Fibroblast of lung (primary cell): Measurements from ENCODE around the gene ZBTB8A. TPM values are rescaled to one million over a fixed set of nuclear protein-coding genes. Genes with fewer than 3 reads are reported as not detected.

Experiments
- DNase-seq, 2 donors: peaks; one replicate each; pipeline versions ENCODE4 v3.0.0 to v3.0.0-alpha.2; 2010; ENCODE audit warnings: low read depth in 2 of 2
- H2AFZ ChIP-seq: 2 replicates; pipeline ENCODE4 v1.5.1; 2012; ENCODE audit warnings: low read length, control low read depth, inconsistent platforms
- H3K27ac ChIP-seq: 2 replicates; pipeline ENCODE4 v1.5.1; 2011; ENCODE audit warnings: low read length, control low read depth; ENCODE audit not compliant: insufficient read depth
- H3K27me3 ChIP-seq: 2 replicates; pipeline ENCODE4 v1.5.1; 2011; ENCODE audit warnings: mild to moderate bottlenecking, low read length; ENCODE audit not compliant: control insufficient read depth, insufficient read depth
- H3K36me3 ChIP-seq: 2 replicates; pipeline ENCODE4 v1.5.1; 2011; ENCODE audit warnings: low read length; ENCODE audit not compliant: control insufficient read depth, insufficient read depth
- H3K4me1 ChIP-seq: 2 replicates; pipeline ENCODE4 v1.5.1; 2011; ENCODE audit warnings: low read length; ENCODE audit not compliant: control insufficient read depth, insufficient read depth; ENCODE audit errors: extremely low read depth
- H3K4me2 ChIP-seq: 2 replicates; pipeline ENCODE4 v1.5.1; 2011; ENCODE audit warnings: low read length, control low read depth; ENCODE audit not compliant: insufficient read depth; ENCODE audit errors: extremely low read depth
- H3K4me3 ChIP-seq, 4 experiments: fragments of 200-600 bp in 1 of 4; sonication (generic) in 1 of 4; replicated peaks in 1 of 4; 2 replicates each; pipeline ENCODE4 v1.5.1; 2011 to 2016; ENCODE audit warnings: low read length in 4 of 4, low read depth in 3 of 4, mild to moderate bottlenecking in 3 of 4, control low read depth in 2 of 4, inconsistent platforms in 1 of 4, mixed read lengths in 1 of 4; ENCODE audit not compliant: insufficient read depth in 1 of 4; ENCODE audit errors: control extremely low read depth in 1 of 4
- H3K79me2 ChIP-seq: 2 replicates; pipeline ENCODE4 v1.5.1; 2012; ENCODE audit warnings: mild to moderate bottlenecking, low read length, inconsistent platforms; ENCODE audit not compliant: control insufficient read depth, insufficient read depth
- H3K9ac ChIP-seq: 2 replicates; pipeline ENCODE4 v1.5.1; 2011; ENCODE audit warnings: mild to moderate bottlenecking, low read length, control low read depth; ENCODE audit not compliant: insufficient read depth
- H3K9me3 ChIP-seq: 2 replicates; pipeline ENCODE4 v1.5.1; 2012; ENCODE audit warnings: low read depth, low read length; ENCODE audit not compliant: control insufficient read depth, insufficient read depth
- H4K20me1 ChIP-seq: 2 replicates; pipeline ENCODE4 v1.5.1; 2011; ENCODE audit warnings: low read length; ENCODE audit not compliant: control insufficient read depth, insufficient read depth; ENCODE audit errors: extremely low read depth
- EZH2 ChIP-seq: IDR thresholded peaks from 2 replicates; pipeline ENCODE4 v1.5.1; 2012; ENCODE audit warnings: low read length, control low read depth, mild to moderate bottlenecking; ENCODE audit errors: missing control alignments
- polyA plus RNA-seq, 2 donors: library from polyadenylated mRNA; depleted of rRNA in 1 of 2; stranded (reverse) in 1 of 2; unstranded in 1 of 2; fragments of >200 nt; gene quantifications; 2 replicates each; pipeline ENCODE4 v1.2.1, GENCODE V29; 2011 to 2012; ENCODE audit warnings: missing spikeins in 1 of 2
- total RNA-seq: library from RNA; depleted of rRNA; stranded (reverse); fragments of >200 nt; gene quantifications from 2 replicates; pipeline ENCODE4 v1.2.1, GENCODE V29; 2014
- TF ChIP-seq, protein P1 (sequence below), 2 donors: IDR thresholded peaks in 1 of 2; conservative IDR thresholded peaks in 1 of 2; 1 replicate in 1 of 2; 2 replicates in 1 of 2; pipeline ENCODE4 v1.5.1; 2011 to 2012; ENCODE audit warnings: low read length in 2 of 2, control low read depth in 1 of 2, inconsistent platforms in 1 of 2, low read depth in 1 of 2, mild to moderate bottlenecking in 1 of 2

Gene ZBTB8A
- total and polyA plus RNA-seq, 2 donors (not counting 1 experiment from before 2014, with no cell fraction given), result 5.9 to 6.9 TPM

DNA sequence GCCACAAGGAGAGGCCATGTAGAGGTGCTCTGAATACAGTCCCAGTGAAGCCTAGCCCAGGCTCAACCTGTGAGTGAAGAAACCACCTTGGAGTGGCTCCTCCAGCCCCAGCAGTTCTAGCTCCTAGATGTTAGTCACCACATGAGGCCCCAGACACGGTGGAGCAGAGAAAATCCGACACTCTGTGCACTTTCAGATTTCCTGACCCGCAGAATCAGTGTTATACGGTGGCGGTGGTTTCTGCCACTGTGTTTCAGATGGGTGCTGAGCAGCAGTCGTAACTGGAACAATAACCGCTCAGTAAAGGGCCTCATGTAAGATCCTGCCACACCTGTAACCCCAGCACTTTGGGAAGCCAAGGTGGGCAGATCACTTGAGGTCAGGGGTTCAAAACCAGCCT, 36.1 kb upstream of the ZBTB8A start:
- H3K27me3 ChIP-seq, result no peaks in the 10 kb centered on the region
- DNase-seq, result no peak
- H4K20me1 ChIP-seq, result no peaks in the 10 kb centered on the region
- no peak overlapping the region for H3K9ac ChIP-seq
- no peak overlapping the region for H2AFZ ChIP-seq
- no peaks in the 10 kb centered on the region for H3K79me2 ChIP-seq
- H3K9me3 ChIP-seq, result no peaks in the 10 kb centered on the region
- H3K36me3 ChIP-seq, result no peaks in the 10 kb centered on the region
- no peak overlapping the region for H3K4me2 ChIP-seq
- H3K27ac ChIP-seq, result no peak overlapping the region
- H3K4me1 ChIP-seq, result no peaks in the 10 kb centered on the region
- TF ChIP-seq, protein P1, sequence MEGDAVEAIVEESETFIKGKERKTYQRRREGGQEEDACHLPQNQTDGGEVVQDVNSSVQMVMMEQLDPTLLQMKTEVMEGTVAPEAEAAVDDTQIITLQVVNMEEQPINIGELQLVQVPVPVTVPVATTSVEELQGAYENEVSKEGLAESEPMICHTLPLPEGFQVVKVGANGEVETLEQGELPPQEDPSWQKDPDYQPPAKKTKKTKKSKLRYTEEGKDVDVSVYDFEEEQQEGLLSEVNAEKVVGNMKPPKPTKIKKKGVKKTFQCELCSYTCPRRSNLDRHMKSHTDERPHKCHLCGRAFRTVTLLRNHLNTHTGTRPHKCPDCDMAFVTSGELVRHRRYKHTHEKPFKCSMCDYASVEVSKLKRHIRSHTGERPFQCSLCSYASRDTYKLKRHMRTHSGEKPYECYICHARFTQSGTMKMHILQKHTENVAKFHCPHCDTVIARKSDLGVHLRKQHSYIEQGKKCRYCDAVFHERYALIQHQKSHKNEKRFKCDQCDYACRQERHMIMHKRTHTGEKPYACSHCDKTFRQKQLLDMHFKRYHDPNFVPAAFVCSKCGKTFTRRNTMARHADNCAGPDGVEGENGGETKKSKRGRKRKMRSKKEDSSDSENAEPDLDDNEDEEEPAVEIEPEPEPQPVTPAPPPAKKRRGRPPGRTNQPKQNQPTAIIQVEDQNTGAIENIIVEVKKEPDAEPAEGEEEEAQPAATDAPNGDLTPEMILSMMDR (conservative IDR thresholded peaks at IDR 0.05 in 1 of 2, IDR thresholded peaks at IDR 0.05 in 1 of 2; ENCODE audit: low read depth in 1 of 2, low read length in 2 of 2), result no peak
- no peak for TF ChIP-seq EZH2
- no peak overlapping the region for H3K4me3 ChIP-seq

DNA sequence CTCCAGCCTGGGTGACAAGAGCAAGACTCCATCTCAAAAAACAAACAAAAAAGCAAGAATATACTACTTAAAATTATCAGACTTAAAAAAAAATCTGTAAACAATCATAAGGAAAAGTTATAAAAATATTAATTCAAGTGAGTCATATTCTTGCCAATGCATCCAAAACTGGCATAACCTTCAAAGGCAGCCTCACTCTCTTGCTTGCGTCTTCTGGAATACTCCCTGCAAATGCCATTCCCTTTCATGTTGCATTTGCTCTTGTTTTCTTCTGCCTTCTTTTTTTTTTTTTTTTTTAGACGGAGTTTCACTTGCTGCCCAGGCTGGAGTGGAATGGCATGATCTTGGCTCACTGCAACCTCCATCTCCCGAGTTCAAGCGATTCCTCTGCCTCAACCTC, 32.2 kb upstream of the ZBTB8A start:
- Histone ChIP-seq H3K9ac (no peak overlapping the region), H3K27me3 (no peaks in the 10 kb centered on the region), H3K4me1 (no peaks in the 10 kb centered on the region), H3K4me3 (no peak overlapping the region), H3K9me3 (no peaks in the 10 kb centered on the region), H4K20me1 (no peaks in the 10 kb centered on the region), H3K36me3 (no peaks in the 10 kb centered on the region), H3K79me2 (no peaks in the 10 kb centered on the region), H3K4me2 (no peak overlapping the region), H3K27ac (no peak overlapping the region), H2AFZ (no peak overlapping the region)
- DNase-seq, result no peak
- TF ChIP-seq, protein P1 (conservative IDR thresholded peaks at IDR 0.05 in 1 of 2, IDR thresholded peaks at IDR 0.05 in 1 of 2; ENCODE audit: low read depth in 1 of 2, low read length in 2 of 2), result no peak
- no peak for TF ChIP-seq EZH2

DNA sequence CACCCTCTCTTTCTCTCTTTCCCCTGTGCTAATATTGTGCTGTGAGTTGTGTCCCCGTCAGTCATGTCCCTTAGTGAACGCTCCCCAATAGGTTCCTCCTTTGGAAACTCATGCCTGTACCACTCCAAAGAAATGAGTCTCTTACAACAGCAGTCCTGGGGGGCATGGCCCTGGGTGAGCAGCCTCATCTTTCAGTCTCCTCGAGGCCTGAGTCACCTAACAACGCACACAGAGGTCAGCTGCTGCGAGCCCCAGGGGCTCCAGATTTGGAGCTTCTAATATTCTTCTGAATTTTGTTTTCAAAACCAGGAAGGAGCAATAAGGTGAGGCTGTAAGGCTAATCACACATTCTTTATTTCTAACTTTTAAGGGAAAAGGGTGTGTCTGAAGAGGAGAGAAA, 30.5 kb upstream of the ZBTB8A start:
- Histone ChIP-seq H3K36me3 (no peaks in the 10 kb centered on the region), H2AFZ (no peak overlapping the region), H3K9ac (no peak overlapping the region), H3K4me3 (no peak overlapping the region), H3K79me2 (no peaks in the 10 kb centered on the region), H4K20me1 (no peaks in the 10 kb centered on the region), H3K27me3 (no peaks in the 10 kb centered on the region), H3K4me2 (no peak overlapping the region), H3K9me3 (no peaks in the 10 kb centered on the region), H3K27ac (no peak overlapping the region), H3K4me1 (no peaks in the 10 kb centered on the region)
- TF ChIP-seq, protein P1 (conservative IDR thresholded peaks at IDR 0.05 in 1 of 2, IDR thresholded peaks at IDR 0.05 in 1 of 2; ENCODE audit: low read depth in 1 of 2, low read length in 2 of 2), result no peak
- TF ChIP-seq EZH2, result no peak
- no peak for DNase-seq
